Muscle layer of duodenum (tissue), 2 donors: ENCODE results near the gene SLC34A1.

Experiments
- H3K27ac ChIP-seq: one replicate; pipeline ENCODE4 v1.7.0; 2013; ENCODE audit warnings: mild to moderate bottlenecking, low read length
- H3K27me3 ChIP-seq: one replicate; pipeline ENCODE4 v1.7.0; 2013; ENCODE audit warnings: low read depth, mild to moderate bottlenecking, control low read depth, low read length
- H3K36me3 ChIP-seq, 2 donors: one replicate each; pipeline ENCODE4 v1.7.0; 2013; ENCODE audit warnings: low read length in 2 of 2, control low read depth in 1 of 2, mild to moderate bottlenecking in 1 of 2; ENCODE audit not compliant: insufficient read depth in 2 of 2, control insufficient read depth in 1 of 2
- H3K4me1 ChIP-seq, 2 donors: one replicate each; pipeline ENCODE4 v1.7.0; 2013; ENCODE audit warnings: low read length in 2 of 2, mild to moderate bottlenecking in 2 of 2, control low read depth in 1 of 2, moderate library complexity in 1 of 2; ENCODE audit not compliant: insufficient read depth in 2 of 2, control insufficient read depth in 1 of 2
- H3K4me3 ChIP-seq, 2 donors: one replicate each; pipeline ENCODE4 v1.7.0; 2013; ENCODE audit warnings: low read length in 2 of 2, low read depth in 1 of 2, mild to moderate bottlenecking in 1 of 2
- H3K9me3 ChIP-seq, 2 donors: one replicate each; pipeline ENCODE4 v1.7.0; 2013; ENCODE audit warnings: low read length in 2 of 2, control low read depth in 1 of 2, mild to moderate bottlenecking in 1 of 2; ENCODE audit not compliant: control insufficient read depth in 1 of 2
- donor health status: healthy.

The SLC34A1 gene

DNA sequence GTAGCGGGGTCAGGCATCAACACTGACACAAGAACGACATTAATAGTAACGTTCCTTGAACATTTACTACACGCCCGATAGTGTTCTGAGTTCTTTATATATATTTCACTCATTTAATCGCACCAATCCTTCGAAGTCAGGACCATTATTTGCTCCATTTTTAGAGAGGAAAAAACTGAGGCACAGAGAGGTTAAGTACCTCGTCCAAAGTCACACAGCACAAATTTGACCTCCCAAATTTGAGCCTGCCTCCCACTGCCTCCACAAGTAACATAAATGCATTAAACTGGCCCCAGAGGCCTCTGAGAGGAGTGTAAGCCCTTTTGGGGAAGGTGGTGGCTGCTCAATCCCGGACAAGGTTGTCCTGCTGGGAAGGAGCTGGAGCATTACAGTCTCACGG lies 20.7 kb upstream of the SLC34A1 start:
- Histone ChIP-seq H3K4me1 (peaks cover 10 to 30% of the 10 kb centered on the region in 2 donors), H3K36me3 (no peaks in the 10 kb centered on the region), H3K9me3 (no peaks in the 10 kb centered on the region), H3K27ac (no peak overlapping the region), H3K27me3 (no peaks in the 10 kb centered on the region), H3K4me3 (peak overlapping the region; percentile 30 to 69)

GRCh38 chr5:177364159-177364962 lies 19.9 kb upstream of the SLC34A1 start:
- H3K4me1 ChIP-seq, result peaks cover 10 to 30% of the 10 kb centered on the region in 2 donors
- no peaks in the 10 kb centered on the region for H3K36me3 ChIP-seq
- H3K27me3 ChIP-seq, result no peaks in the 10 kb centered on the region
- H3K27ac ChIP-seq, result no peak overlapping the region
- no peaks in the 10 kb centered on the region for H3K9me3 ChIP-seq
- H3K4me3 ChIP-seq, result no peak overlapping the region

DNA sequence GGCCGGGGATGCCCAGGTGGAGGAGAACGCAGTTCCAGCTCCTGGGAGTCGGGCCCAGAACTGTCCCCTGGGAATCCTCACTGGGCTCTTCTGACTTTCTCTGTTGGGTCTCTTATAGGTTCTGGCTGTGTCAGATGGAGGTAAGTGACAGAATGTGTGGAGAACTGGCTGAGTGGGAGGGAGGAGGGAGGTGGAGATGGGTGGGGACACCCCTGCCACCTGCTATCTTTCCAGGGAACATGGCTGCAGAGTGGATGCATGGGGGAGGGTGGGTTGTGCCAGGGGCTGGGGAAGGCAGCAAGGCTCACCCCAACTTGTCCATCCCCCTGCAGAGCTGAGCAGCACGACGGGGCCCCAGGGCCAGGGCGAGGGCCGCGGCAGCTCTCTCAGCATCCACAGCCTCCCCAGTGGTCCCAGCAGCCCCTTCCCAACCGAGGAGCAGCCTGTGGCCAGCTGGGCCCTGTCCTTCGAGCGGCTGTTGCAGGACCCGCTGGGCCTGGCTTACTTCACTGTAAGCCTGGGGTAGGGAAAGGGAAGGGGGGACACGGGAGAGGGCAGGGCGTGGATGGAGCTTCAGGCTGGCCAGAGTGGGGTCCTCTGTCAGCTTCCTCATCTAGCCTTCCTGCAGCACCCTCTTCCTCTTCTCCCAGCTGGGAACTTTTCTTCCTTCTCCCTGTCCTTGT lies 18.2 kb upstream of the SLC34A1 start:
- H3K4me1 ChIP-seq, result peaks cover 10 to 30% of the 10 kb centered on the region in 2 donors

GRCh38 chr5:177366528-177367322 lies 17.5 kb upstream of the SLC34A1 start:
- H3K27me3 ChIP-seq, result no peaks in the 10 kb centered on the region
- peaks cover 13 to 34% of the 10 kb centered on the region in 2 donors for H3K4me1 ChIP-seq
- H3K9me3 ChIP-seq, result no peaks in the 10 kb centered on the region
- H3K4me3 ChIP-seq, result peak overlapping the region; percentile 33 to 65
- no peaks in the 10 kb centered on the region for H3K36me3 ChIP-seq
- H3K27ac ChIP-seq, result peak overlapping the region; percentile 80

More for the DNA sequence above, 18.2 kb upstream of the SLC34A1 start:
- no peaks in the 10 kb centered on the region for H3K9me3 ChIP-seq
- peak overlapping the region; percentile 80 for H3K27ac ChIP-seq
- peak overlapping the region in 1 of 2 donors; percentile 65 for H3K4me3 ChIP-seq
- H3K36me3 ChIP-seq, result no peaks in the 10 kb centered on the region
- H3K27me3 ChIP-seq, result no peaks in the 10 kb centered on the region

- Histone ChIP-seq H3K27me3 (no peaks in the 10 kb centered on the region), H3K9me3 (no peaks in the 10 kb centered on the region), H3K27ac (no peak overlapping the region), H3K4me3 (peak overlapping the region; percentile 33 to 65), H3K4me1 (peaks cover 13 to 35% of the 10 kb centered on the region in 2 donors), H3K36me3 (no peaks in the 10 kb centered on the region)
Measured at GRCh38 chr5:177367323-177367848, 16.8 kb upstream of the SLC34A1 start.

DNA sequence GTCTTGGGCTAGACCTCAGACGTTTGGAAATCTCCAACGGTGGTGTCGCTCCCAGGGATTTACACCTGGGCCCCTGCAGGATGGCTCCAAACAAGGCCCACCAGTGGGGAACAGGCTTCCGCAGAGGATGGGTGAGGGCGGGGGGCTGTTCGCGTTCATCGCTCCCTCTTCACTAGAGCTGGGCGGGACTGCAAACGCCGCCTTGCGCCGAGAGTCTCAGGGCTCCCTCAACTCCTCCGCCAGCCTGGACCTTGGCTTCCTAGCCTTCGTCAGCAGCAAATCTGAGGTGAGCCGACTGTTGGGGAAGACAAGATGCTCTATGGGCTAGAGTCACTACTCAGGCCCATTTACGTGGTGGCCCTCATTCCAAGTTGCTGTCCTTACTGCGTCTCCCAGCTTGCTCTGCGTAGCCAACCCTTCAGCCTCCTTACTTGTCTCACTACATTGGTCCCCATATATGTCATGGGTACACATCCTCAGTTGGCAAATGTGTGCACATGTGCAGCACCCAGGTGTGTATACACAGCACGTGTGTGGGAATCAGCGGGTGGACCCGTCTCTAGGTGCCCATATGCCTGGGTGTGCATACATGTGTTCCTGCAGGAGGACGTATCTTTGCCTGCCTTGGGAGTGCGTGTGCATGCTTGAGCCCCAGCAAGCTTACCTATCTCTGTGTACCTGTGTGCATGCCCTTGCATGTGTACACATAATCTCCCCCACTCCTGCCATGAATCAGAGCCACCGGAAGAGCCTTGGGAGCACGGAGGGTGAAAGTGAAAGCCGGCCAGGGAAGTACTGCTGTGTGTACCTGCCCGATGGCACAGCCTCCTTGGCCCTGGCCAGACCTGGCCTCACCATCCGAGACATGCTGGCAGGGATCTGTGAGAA lies 16.0 kb upstream of the SLC34A1 start:
- peaks cover 13 to 27% of the 10 kb centered on the region in 2 donors for H3K4me1 ChIP-seq
- no peak overlapping the region for H3K27ac ChIP-seq
- no peaks in the 10 kb centered on the region for H3K27me3 ChIP-seq
- H3K4me3 ChIP-seq, result peak overlapping the region in 1 of 2 donors; percentile 65
- no peaks in the 10 kb centered on the region for H3K9me3 ChIP-seq
- no peaks in the 10 kb centered on the region for H3K36me3 ChIP-seq

GRCh38 chr5:177368869-177369644 lies 15.2 kb upstream of the SLC34A1 start:
- Histone ChIP-seq H3K4me1 (peaks cover 8 to 20% of the 10 kb centered on the region in 2 donors), H3K36me3 (no peaks in the 10 kb centered on the region), H3K27me3 (no peaks in the 10 kb centered on the region), H3K27ac (no peak overlapping the region), H3K4me3 (no peak overlapping the region), H3K9me3 (no peaks in the 10 kb centered on the region)

DNA sequence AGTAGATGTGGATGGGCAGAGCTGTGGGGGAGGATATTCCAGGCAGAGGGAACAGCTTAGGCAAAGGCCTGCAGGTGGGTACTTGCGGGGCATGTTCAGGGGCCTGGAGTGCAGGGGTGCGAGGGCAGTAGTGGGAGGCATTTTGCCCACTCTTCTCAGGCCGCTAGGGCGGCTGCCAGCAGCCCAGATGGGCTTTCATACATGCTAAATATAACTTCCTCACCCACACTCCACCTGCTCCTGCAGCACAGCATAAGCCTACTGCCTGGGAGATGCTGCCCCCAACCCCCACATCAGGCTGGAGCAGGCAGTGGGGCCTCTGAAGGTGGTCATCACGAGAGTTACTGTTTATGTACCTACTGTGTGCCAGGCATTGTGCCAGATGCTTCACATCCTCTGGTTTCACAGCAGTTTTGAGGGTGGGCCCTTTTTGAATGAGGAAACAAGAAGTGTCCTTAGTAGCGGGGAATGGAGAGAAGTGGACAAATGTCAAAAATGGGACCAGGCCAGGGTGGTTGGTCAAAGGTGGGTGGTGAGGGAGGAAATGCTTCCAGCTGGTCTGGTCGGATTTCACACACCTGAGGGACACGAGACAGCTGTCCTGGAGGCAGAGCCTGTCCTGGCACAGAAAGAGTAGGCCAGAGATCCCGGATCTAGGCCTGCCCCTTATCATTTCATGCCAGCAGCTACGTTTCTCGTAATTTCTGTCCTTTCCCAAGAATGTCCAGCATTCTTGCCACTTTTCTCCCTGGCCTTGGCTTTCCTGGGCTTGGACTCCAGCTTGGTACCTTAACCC lies 14.4 kb upstream of the SLC34A1 start:
- H3K4me1 ChIP-seq, result peaks cover 8 to 17% of the 10 kb centered on the region in 2 donors
- H3K27me3 ChIP-seq, result no peaks in the 10 kb centered on the region
- no peak overlapping the region for H3K27ac ChIP-seq
- H3K4me3 ChIP-seq, result no peak overlapping the region
- no peaks in the 10 kb centered on the region for H3K36me3 ChIP-seq
- H3K9me3 ChIP-seq, result no peaks in the 10 kb centered on the region

- Histone ChIP-seq H3K27ac (no peak overlapping the region), H3K4me1 (peaks cover 6 to 16% of the 10 kb centered on the region in 2 donors), H3K36me3 (no peaks in the 10 kb centered on the region), H3K4me3 (no peak overlapping the region), H3K27me3 (no peaks in the 10 kb centered on the region), H3K9me3 (no peaks in the 10 kb centered on the region)
Measured at GRCh38 chr5:177370488-177371119, 13.6 kb upstream of the SLC34A1 start.
